ENCODE results near the gene C2CD2.

- TF ChIP-seq POLR2A (IDR thresholded peaks at IDR 0.05) = no peak
- no peak for TF ChIP-seq CTCF (IDR thresholded peaks at IDR 0.05)
- TF ChIP-seq POLR2AphosphoS5 (IDR thresholded peaks at IDR 0.05) = no peak
- TF ChIP-seq EP300 (IDR thresholded peaks at IDR 0.05) = no peak
Measured at GRCh38 chr21:41983229-41983628, 29.4 kb upstream of the C2CD2 start.

Measured in suprapubic skin (tissue), 4 donors.